GM13977 (cell line): Measurements from ENCODE around the gene GRAMD2B.

ENCODE experiments used
- DNase-seq: peaks from one replicate; pipeline ENCODE4 v3.0.0; 2012; ENCODE audit warnings: low spot score
- CTCF ChIP-seq: IDR thresholded peaks from 2 replicates; pipeline ENCODE4 v1.5.1; 2012; ENCODE audit warnings: mild to moderate bottlenecking, control low read depth; ENCODE audit not compliant: insufficient read depth; ENCODE audit errors: extremely low read depth, missing control alignments
- in situ Hi-C: fragments of 300-500 bp; cut with MboI; formaldehyde crosslinking; loops from one replicate; pipeline ENCODE4 v1.12.0; 2022; ENCODE audit warnings: low sequenced_read_pairs, low pct_unique_long_range_greater_than_20kb, mixed read lengths, inconsistent platforms; ENCODE audit not compliant: unreplicated experiment

Gene GRAMD2B

GRCh38 chr5:126384985-126385384, 38.2 kb upstream of the GRAMD2B start:
- TF ChIP-seq CTCF, result no peak
- in situ Hi-C loops, result no loop called here
- no peak for DNase-seq

- TF ChIP-seq CTCF, result no peak
- DNase-seq, result no peak
- in situ Hi-C loops, result no loop called here
Measured at GRCh38 chr5:126385524-126386502, 37.4 kb upstream of the GRAMD2B start.

- in situ Hi-C loops, result no loop called here
- no peak for DNase-seq
- TF ChIP-seq CTCF, result no peak
Measured at GRCh38 chr5:126389179-126389578, 34.0 kb upstream of the GRAMD2B start.

- in situ Hi-C loops, result no loop called here
- no peak for DNase-seq
- no peak for TF ChIP-seq CTCF
Measured at GRCh38 chr5:126390051-126390450, 33.2 kb upstream of the GRAMD2B start.

GRCh38 chr5:126391386-126391785, 31.8 kb upstream of the GRAMD2B start:
- no peak for TF ChIP-seq CTCF
- DNase-seq, result no peak
- in situ Hi-C loops, result no loop called here

- no peak for DNase-seq
- TF ChIP-seq CTCF, result no peak
- in situ Hi-C loops, result no loop called here
Measured at GRCh38 chr5:126394211-126394788, 28.9 kb upstream of the GRAMD2B start.
